ENCODE data around the gene CD164.

Gene CD164

DNA sequence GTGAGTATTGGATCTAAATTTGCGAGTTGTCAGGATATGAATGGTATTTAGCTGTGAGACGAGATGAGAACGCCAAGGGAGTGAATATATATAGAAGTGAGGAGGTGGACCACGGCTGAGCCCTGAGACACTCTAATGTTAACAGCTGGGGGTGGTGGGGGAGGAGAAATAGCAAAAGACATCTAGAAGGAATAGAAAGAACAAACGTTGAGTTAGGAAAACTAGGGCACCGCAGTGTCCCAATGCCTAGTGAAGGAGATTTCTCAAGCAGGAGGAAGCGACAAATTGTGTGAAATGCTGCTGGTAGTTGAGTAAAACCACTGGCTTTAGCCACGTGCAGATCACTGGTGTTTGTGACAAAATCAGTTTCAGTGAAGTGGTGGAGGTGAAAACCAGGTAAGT, 56.9 kb downstream of the CD164 start:
- H3K4me2 ChIP-seq (ENCODE audit: low read depth, low read length, poor library complexity, severe bottlenecking) = no peak overlapping the region
- H3K27me3 ChIP-seq (ENCODE audit: low read length) = no peaks in the 10 kb centered on the region
- no peak overlapping the region for H3K27ac ChIP-seq (ENCODE audit: low read depth, low read length)
- H3F3A ChIP-seq (ENCODE audit: insufficient read depth) = no peaks in the 10 kb centered on the region
- H3K36me3 ChIP-seq (ENCODE audit: low read length) = no peaks in the 10 kb centered on the region
- no peaks in the 10 kb centered on the region for H3K79me2 ChIP-seq (ENCODE audit: insufficient read depth, low read length)
- no peak overlapping the region for H2AFZ ChIP-seq (ENCODE audit: low read depth, low read length, severe bottlenecking)
- no peak overlapping the region for H3K9ac ChIP-seq (ENCODE audit: low read length)
- H3K9me3 ChIP-seq (ENCODE audit: insufficient read depth, low read length) = no peaks in the 10 kb centered on the region
- no peak for TF ChIP-seq EZH2phosphoT487 (conservative IDR thresholded peaks at IDR 0.05; ENCODE audit: low read length)
- TF ChIP-seq, protein P1, sequence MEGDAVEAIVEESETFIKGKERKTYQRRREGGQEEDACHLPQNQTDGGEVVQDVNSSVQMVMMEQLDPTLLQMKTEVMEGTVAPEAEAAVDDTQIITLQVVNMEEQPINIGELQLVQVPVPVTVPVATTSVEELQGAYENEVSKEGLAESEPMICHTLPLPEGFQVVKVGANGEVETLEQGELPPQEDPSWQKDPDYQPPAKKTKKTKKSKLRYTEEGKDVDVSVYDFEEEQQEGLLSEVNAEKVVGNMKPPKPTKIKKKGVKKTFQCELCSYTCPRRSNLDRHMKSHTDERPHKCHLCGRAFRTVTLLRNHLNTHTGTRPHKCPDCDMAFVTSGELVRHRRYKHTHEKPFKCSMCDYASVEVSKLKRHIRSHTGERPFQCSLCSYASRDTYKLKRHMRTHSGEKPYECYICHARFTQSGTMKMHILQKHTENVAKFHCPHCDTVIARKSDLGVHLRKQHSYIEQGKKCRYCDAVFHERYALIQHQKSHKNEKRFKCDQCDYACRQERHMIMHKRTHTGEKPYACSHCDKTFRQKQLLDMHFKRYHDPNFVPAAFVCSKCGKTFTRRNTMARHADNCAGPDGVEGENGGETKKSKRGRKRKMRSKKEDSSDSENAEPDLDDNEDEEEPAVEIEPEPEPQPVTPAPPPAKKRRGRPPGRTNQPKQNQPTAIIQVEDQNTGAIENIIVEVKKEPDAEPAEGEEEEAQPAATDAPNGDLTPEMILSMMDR (IDR thresholded peaks at IDR 0.05; ENCODE audit: insufficient read depth, low read length, poor library complexity, severe bottlenecking) = no peak
- H4K20me1 ChIP-seq (ENCODE audit: low read depth, low read length) = no peaks in the 10 kb centered on the region
- H3K9me2 ChIP-seq (replicated peaks; ENCODE audit: insufficient read depth, low read length) = no peaks in the 10 kb centered on the region
- H3K4me3 ChIP-seq (ENCODE audit: insufficient read depth, low read length, poor library complexity, severe bottlenecking) = no peak overlapping the region

DNA sequence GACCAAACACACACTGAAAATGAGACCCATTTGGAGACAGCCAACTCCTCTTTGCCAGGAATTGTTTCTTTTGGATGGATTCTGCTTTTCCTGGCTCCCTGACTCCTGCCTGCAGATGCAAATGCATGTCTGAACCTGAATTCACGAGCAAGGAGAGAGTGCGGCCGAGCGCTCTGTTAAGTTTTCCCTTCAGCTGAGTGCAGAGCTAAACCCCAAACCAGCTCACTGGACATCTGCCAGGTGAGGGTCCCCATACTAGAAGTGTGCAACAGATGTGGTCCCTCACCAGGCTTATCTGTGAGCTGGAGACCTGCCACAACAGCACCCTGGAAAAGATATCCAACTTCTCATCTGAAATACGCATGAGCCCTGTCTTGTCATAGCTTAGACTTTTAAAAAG, 59.0 kb downstream of the CD164 start:
- H3K27ac ChIP-seq (ENCODE audit: low read depth, low read length) = no peak overlapping the region
- H3K27me3 ChIP-seq (ENCODE audit: low read length) = no peaks in the 10 kb centered on the region
- H3K36me3 ChIP-seq (ENCODE audit: low read length) = no peaks in the 10 kb centered on the region
- H3K79me2 ChIP-seq (ENCODE audit: insufficient read depth, low read length) = no peaks in the 10 kb centered on the region
- no peaks in the 10 kb centered on the region for H3K9me3 ChIP-seq (ENCODE audit: insufficient read depth, low read length)
- no peak overlapping the region for H2AFZ ChIP-seq (ENCODE audit: low read depth, low read length, severe bottlenecking)
- TF ChIP-seq, protein P1 (IDR thresholded peaks at IDR 0.05; ENCODE audit: insufficient read depth, low read length, poor library complexity, severe bottlenecking) = no peak
- TF ChIP-seq EZH2phosphoT487 (conservative IDR thresholded peaks at IDR 0.05; ENCODE audit: low read length) = no peak
- no peaks in the 10 kb centered on the region for H4K20me1 ChIP-seq (ENCODE audit: low read depth, low read length)
- H3K9ac ChIP-seq (ENCODE audit: low read length) = no peak overlapping the region
- H3K4me2 ChIP-seq (ENCODE audit: low read depth, low read length, poor library complexity, severe bottlenecking) = no peak overlapping the region
- H3F3A ChIP-seq (ENCODE audit: insufficient read depth) = no peaks in the 10 kb centered on the region
- H3K4me3 ChIP-seq (ENCODE audit: insufficient read depth, low read length, poor library complexity, severe bottlenecking) = no peak overlapping the region
- no peaks in the 10 kb centered on the region for H3K9me2 ChIP-seq (replicated peaks; ENCODE audit: insufficient read depth, low read length)

DNA sequence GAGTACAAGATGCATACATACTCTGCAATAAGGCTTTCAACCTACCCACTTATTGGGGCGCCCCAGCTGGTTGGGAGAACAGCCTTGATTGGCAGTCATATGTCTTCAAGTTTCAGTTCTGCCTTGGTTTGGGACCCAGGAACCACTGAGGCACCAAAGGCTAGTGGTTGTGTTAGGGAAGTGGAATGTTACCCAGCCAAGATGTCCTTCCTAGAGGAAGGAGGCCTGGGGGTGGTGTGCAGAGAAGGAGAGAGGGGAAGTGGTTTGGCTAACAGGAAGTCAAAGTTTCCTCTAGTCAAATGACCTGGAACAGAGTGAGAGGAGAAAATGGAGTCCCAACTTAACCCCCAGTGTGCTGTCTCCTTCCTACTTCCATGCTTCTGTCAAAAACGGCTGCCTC, 59.4 kb downstream of the CD164 start:
- no peaks in the 10 kb centered on the region for H3K9me3 ChIP-seq (ENCODE audit: insufficient read depth, low read length)
- H3K27ac ChIP-seq (ENCODE audit: low read depth, low read length) = no peak overlapping the region
- no peaks in the 10 kb centered on the region for H3K79me2 ChIP-seq (ENCODE audit: insufficient read depth, low read length)
- H3K36me3 ChIP-seq (ENCODE audit: low read length) = no peaks in the 10 kb centered on the region
- no peak for TF ChIP-seq EZH2phosphoT487 (conservative IDR thresholded peaks at IDR 0.05; ENCODE audit: low read length)
- TF ChIP-seq, protein P1 (IDR thresholded peaks at IDR 0.05; ENCODE audit: insufficient read depth, low read length, poor library complexity, severe bottlenecking) = no peak
- no peaks in the 10 kb centered on the region for H3K27me3 ChIP-seq (ENCODE audit: low read length)
- H3K4me3 ChIP-seq (ENCODE audit: insufficient read depth, low read length, poor library complexity, severe bottlenecking) = no peak overlapping the region
- H3K4me2 ChIP-seq (ENCODE audit: low read depth, low read length, poor library complexity, severe bottlenecking) = no peak overlapping the region
- no peaks in the 10 kb centered on the region for H3F3A ChIP-seq (ENCODE audit: insufficient read depth)
- H2AFZ ChIP-seq (ENCODE audit: low read depth, low read length, severe bottlenecking) = no peak overlapping the region
- no peaks in the 10 kb centered on the region for H4K20me1 ChIP-seq (ENCODE audit: low read depth, low read length)
- H3K9ac ChIP-seq (ENCODE audit: low read length) = no peak overlapping the region
- H3K9me2 ChIP-seq (replicated peaks; ENCODE audit: insufficient read depth, low read length) = no peaks in the 10 kb centered on the region

Measured in SU-DHL-6 (cell line).